HPDE6-E6E7 (cell line): ENCODE measurements around the gene DAB2IP.

ENCODE experiments used
- DNase-seq: peaks from one replicate; pipeline ENCODE4 v3.0.0; 2011; ENCODE audit warnings: missing footprints; ENCODE audit errors: extremely low spot score

DAB2IP gene

DNA sequence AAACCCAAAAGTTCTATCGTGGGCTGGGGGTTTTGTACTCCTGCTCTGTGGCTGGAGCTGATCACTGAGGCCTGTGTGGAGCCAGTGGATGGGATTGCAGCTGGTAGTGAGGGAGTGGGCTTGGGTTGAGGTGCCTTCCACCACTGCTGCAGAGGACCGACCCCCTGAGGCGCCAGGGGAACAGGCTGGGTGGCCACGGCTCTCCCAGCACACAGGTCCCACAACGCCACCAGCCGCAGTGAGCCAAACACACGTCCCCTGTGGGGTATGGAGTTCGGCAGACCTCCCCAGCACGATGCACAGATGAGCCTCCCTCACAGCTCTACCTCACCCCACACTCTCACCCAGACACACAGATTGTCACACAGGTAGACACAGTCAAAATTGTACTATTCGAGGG is 109.1 kb downstream of the DAB2IP start:
- DNase-seq = no peak

GRCh38 chr9:121763131-121763530 is 111.7 kb downstream of the DAB2IP start:
- no peak for DNase-seq

DNA sequence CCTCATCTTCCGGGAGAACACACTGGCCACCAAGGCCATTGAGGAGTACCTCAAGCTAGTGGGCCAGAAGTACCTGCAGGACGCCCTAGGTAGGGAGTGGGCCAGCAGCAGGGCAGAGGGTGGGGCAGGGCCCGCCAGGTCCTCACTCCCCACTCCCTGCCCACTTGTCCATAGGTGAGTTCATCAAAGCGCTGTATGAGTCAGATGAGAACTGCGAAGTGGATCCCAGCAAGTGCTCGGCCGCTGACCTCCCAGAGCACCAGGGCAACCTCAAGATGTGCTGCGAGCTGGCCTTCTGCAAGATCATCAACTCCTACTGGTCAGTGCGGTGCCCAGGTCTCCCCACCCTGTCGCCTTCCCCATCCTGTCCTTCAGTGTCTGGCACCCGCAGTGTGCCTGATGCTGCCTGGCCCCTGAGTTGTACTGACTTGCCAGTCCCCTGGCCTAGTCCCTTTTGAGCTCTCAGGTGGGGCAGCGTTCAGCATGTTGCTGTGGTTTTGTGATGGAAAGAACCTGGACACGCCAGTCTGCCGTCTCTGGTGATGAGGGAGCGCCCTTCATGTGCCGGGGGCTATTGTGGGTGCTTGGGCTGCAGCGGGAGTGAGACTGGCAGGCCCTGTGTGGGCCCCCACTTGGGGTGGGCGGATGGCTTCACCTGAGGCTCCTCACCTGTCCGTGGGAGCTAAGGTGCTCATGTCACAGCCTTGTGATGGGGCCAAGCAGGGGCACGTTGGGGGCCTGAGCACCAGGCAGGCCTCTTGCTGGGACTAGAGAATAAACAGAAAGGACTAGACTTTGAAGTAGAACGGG is 112.3 kb downstream of the DAB2IP start:
- DNase-seq = no peak

- no peak for DNase-seq
These were observed 112.9 kb downstream of the DAB2IP start for GRCh38 chr9:121764371-121764730.

GRCh38 chr9:121765021-121765950 is 113.9 kb downstream of the DAB2IP start:
- DNase-seq = no peak

GRCh38 chr9:121766081-121766683 is 114.7 kb downstream of the DAB2IP start:
- no peak for DNase-seq

GRCh38 chr9:121767171-121767769 is 115.8 kb downstream of the DAB2IP start:
- DNase-seq = no peak

GRCh38 chr9:121768416-121769015 is 117.1 kb downstream of the DAB2IP start:
- DNase-seq = no peak

DNA sequence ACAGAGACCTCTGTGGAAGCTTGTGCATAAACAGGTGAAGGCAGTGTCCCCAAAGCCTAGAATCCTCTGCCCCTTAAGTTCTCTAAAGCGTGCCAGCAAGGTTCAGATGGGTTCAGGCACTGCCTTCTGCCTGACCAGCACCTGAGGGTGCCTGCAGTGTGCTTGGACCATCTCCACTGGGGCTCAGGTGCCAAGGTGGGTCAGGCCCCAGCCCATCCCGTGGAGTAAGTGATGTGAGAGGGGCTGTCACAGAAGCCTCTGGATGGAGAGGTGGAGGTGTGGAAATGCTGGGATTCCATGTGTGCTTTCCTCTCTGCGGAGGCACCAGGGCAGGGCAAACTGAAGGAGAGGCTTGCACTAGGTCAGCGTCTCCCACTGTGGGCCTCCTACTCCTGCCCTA is 118.5 kb downstream of the DAB2IP start:
- no peak for DNase-seq

GRCh38 chr9:121770415-121771273 is 119.2 kb downstream of the DAB2IP start:
- DNase-seq = no peak

DNA sequence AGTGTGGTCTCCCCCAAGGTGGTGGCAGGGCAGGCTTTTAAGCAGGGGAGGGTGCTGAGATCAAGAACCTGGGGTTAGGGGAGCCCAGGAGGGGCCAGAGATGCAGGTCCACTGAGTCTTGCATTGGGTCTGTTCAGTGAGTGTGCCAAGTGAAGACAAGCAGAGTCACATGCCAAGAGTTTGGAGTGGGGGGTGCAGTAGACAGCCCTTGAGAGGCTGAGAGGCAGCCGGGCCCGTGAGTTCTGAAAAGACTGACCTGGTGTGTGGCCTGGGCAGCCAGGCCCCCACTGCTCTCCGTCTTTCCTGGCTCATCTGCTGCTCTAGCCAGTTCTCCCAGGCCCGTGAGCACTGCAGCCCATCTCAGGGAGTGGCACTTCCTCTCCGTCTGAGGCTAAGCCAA is 120.0 kb downstream of the DAB2IP start:
- no peak for DNase-seq

- no peak for DNase-seq
These were observed 120.6 kb downstream of the DAB2IP start for GRCh38 chr9:121771851-121772599.

GRCh38 chr9:121772600-121773285 is 121.3 kb downstream of the DAB2IP start:
- DNase-seq = no peak

- DNase-seq = no peak
These were observed 122.0 kb downstream of the DAB2IP start for GRCh38 chr9:121773286-121773953.

DNA sequence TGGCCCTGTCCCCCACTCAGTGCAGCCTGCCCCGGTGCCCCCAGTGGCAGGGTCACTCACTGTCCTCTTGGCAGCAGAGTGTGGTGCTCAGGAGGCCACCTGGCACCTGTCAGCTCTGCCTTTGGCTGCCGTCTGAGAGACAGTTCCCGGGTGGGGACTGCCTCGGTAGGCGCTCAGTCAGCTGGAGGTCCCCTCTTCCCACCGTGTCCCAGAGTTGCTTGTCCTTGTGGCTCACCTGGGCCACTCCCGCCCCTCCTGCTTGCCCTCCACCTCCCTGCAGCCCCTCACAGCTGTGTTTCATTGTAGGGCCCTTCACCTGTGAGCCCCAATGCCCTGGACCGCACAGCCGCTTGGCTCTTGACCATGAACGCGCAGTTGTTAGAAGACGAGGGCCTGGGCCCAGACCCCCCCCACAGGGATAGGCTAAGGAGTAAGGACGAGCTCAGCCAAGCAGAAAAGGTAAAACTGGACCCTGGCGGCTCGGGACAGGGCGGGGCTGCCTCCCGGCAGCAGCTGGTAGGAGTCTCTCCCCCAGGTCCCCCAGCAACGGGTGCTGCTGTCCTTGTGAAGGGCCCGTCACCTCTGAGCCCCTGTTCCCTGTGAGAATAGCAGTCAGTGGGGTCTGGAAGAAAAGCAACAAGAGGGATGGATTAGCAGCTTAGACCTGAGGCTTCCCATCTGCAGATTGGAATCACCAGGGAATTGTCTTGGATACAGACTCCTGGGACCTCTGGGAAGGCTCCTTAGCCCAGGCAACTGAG is 122.7 kb downstream of the DAB2IP start:
- DNase-seq = no peak

DNA sequence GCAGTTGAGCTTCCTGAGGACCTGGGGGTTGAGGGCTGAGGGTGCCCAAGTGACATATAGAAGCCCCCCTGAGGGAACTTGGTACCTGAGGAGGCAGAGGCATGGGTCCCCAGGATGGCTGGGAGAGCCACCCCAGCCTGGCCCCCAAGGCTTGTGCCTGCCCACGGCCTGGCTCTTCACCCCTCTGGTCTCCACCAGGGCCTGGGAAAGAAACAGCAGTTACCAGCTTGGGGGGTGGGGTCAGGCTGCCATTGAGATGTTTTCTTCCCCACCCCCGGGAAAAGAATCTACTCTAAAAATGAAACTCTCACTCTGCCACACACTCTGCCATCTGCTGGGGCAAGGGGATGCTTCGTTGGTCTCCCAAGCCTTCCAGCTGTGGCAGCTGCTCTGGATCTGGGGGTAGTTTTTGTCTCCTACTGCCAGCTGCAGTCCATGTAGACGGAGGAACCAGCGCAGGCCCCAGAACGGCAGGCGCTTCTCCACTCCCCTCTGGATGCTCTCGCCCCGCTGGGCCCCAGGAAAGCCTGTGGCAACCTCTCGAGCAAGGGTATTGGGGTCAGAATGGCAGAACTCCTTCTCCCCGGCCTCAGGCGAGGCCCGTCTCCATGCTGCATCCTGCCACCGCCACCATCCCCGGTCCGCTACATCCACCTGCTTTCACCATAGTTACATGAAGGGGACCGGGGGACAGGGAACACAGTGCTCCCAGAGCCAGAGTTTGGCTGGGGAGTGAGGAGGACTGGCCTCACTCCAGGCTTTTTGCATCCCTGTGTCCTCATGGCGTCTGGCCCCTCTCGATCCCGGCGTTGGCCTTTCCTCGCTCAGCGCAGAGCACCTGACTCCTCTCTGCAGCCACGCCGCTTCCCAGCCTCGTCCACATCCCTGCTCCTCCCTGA is 123.5 kb downstream of the DAB2IP start:
- no peak for DNase-seq
